ENCODE measurements around the gene CDC26. TPM values are rescaled to one million over a fixed set of nuclear protein-coding genes. Genes with fewer than 3 reads are reported as not detected.

Gene CDC26
- 35.3 and 37.1 TPM in 2 replicates for total RNA-seq
- long read RNA-seq, transcript CDC26-201 (4 exons, 872 nt): major isoform, 22 of 34 reads
- long read RNA-seq, partial matches to known transcripts: 2 of 34 reads
- long read RNA-seq, other reads (novel, unspliced or antisense): 10 of 34 reads

DNA sequence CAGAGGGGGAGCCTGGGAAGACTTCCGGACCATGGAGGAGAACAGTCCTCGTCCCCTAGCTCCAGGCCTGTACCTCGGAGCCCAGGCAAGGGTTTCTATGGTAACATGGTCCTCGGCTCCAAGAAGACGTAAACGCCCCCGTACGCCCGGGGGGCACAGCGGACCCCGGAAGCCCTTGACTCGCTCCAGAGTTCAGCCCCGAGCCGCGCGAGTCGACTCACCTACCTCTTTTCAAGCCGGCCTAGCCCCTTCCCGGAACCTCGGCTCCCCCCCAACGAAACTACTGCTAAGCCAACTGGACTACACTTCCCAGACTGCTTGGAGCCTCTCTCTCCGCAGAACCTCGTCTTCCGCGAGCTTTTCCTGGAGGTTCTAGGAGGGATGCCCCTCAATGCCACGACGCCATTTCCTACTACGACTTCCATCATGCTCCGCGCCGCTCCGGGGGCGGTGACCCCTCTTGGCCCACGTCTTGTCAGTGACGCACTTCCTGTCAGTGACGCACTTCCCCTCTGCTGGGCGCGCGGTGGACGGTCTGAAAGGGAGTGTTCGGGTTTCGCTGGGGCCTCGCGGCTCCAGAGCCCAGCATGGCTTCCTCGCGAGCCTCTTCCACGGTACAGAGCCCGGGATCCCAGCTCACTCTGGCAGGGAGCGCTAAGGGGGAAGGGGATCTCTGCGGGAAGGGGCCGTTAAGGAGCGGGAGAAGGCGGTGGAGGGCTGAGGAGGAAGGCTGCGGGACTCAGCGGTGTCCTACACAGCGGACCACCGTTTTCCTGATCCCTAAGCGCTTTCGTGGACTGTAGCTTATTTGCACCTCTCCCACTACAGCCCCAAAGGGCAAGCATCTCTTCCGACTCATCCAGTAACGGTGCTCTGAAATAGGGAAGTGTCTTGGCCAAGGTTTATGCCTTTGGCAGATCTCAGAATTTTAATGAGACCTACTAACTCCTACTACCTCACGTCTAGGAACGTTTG is at the start of gene CDC26, which contains the start of gene PRPF4:
TSS of gene CDC26 (minus strand) at position 416 of the 975 bp plus-strand sequence. CDS start 3,065 bp downstream, outside the sequence.
TSS of gene PRPF4 (plus strand) at position 502 of the 975 bp plus-strand sequence. CDS start at position 588, 86 bp downstream.
- peaks cover 7% of the 10 kb centered on the region for H3K4me1 Mint-ChIP-seq
- TF ChIP-seq, protein P1, sequence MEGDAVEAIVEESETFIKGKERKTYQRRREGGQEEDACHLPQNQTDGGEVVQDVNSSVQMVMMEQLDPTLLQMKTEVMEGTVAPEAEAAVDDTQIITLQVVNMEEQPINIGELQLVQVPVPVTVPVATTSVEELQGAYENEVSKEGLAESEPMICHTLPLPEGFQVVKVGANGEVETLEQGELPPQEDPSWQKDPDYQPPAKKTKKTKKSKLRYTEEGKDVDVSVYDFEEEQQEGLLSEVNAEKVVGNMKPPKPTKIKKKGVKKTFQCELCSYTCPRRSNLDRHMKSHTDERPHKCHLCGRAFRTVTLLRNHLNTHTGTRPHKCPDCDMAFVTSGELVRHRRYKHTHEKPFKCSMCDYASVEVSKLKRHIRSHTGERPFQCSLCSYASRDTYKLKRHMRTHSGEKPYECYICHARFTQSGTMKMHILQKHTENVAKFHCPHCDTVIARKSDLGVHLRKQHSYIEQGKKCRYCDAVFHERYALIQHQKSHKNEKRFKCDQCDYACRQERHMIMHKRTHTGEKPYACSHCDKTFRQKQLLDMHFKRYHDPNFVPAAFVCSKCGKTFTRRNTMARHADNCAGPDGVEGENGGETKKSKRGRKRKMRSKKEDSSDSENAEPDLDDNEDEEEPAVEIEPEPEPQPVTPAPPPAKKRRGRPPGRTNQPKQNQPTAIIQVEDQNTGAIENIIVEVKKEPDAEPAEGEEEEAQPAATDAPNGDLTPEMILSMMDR (conservative IDR thresholded peaks at IDR 0.05): no peak
- H3K9me3 Mint-ChIP-seq: no peaks in the 10 kb centered on the region
- peak; percentile 91 for DNase-seq (ENCODE audit: low read depth, low spot score)
- H3K4me3 Mint-ChIP-seq: no peak within 1 kb of the TSS
- H3K27ac Mint-ChIP-seq (ENCODE audit: unreplicated experiment): no peak within 1 kb of the TSS
- H3K36me3 Mint-ChIP-seq (ENCODE audit: low read depth): peaks cover 9% of the 10 kb centered on the region
- H3K27me3 Mint-ChIP-seq (ENCODE audit: low read depth): no peaks in the 10 kb centered on the region

DNA sequence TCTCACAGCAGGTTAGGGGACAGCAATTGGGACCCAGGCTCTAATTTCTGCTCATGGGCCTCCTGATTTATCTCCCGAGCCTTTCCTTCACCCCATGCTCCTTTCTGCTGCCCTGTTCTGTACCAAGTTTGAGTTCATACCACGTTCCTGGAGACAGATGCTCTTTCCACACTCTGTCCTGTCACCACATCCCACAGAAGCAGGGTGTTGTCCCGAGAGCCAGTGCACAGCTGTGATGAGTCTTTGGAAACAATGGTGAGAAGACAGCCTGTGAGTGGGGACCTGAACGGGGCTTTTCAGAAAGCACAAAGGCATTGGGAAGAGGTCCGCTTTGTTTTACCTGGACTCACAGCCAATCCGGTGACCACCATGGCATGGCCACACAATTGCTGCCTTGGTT is 47.3 kb upstream of the CDC26 start:
- no peak overlapping the region for H3K4me3 Mint-ChIP-seq
- no peaks in the 10 kb centered on the region for H3K9me3 Mint-ChIP-seq
- no peaks in the 10 kb centered on the region for H3K36me3 Mint-ChIP-seq (ENCODE audit: low read depth)
- TF ChIP-seq, protein P1 (conservative IDR thresholded peaks at IDR 0.05): no peak
- no peak overlapping the region for H3K27ac Mint-ChIP-seq (ENCODE audit: unreplicated experiment)
- no peak for DNase-seq (ENCODE audit: low read depth, low spot score)
- H3K4me1 Mint-ChIP-seq: no peaks in the 10 kb centered on the region
- H3K27me3 Mint-ChIP-seq (ENCODE audit: low read depth): no peaks in the 10 kb centered on the region

DNA sequence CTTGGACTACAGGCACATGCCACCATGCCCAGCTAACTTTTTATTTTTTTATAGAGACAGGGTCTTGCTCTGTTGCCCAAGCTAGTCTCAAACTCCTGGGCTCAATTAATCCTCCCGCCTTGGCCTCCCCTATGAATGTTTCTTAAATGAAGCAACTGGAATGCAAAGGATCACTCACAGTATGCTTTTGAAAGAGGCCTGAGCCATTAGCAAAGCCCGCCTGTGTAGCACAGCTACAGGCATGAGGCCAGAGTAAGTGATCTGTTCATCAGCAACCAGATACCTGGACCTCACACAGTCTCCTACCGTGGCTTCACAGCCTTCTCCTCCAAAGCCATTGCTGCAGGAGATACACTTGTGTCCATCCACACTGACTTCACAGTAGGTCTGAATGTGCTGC is 44.7 kb upstream of the CDC26 start:
- TF ChIP-seq, protein P1 (conservative IDR thresholded peaks at IDR 0.05): no peak
- no peak for DNase-seq (ENCODE audit: low read depth, low spot score)
- Mint-ChIP-seq H3K27me3 (ENCODE audit: low read depth) (no peaks in the 10 kb centered on the region), H3K4me1 (peaks cover 12% of the 10 kb centered on the region), H3K27ac (ENCODE audit: unreplicated experiment) (no peak overlapping the region), H3K9me3 (no peaks in the 10 kb centered on the region), H3K4me3 (no peak overlapping the region), H3K36me3 (ENCODE audit: low read depth) (no peaks in the 10 kb centered on the region)

DNA sequence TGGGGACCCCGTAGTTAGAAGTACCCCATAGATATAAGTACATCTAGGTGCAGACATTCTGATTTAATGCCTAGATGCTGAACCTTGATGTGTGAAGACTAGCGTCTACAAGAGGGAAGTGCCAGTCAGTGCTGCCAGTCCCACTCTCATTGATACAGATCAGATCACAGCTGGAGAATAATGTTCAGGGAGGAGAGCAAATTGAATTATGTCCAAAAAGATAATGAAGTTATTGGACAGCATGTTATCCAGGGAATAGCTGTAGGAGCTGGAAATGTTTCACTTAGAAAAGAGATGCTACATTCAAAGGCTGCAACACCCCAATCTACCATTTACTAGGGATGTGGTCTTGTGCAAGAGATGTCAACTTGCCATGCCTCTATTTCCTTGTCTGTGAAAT is 43.7 kb upstream of the CDC26 start:
- H3K4me3 Mint-ChIP-seq: no peak overlapping the region
- TF ChIP-seq, protein P1 (conservative IDR thresholded peaks at IDR 0.05): no peak
- no peak for DNase-seq (ENCODE audit: low read depth, low spot score)
- H3K36me3 Mint-ChIP-seq (ENCODE audit: low read depth): no peaks in the 10 kb centered on the region
- H3K27me3 Mint-ChIP-seq (ENCODE audit: low read depth): no peaks in the 10 kb centered on the region
- no peaks in the 10 kb centered on the region for H3K9me3 Mint-ChIP-seq
- no peak overlapping the region for H3K27ac Mint-ChIP-seq (ENCODE audit: unreplicated experiment)
- peaks cover 12% of the 10 kb centered on the region for H3K4me1 Mint-ChIP-seq

DNA sequence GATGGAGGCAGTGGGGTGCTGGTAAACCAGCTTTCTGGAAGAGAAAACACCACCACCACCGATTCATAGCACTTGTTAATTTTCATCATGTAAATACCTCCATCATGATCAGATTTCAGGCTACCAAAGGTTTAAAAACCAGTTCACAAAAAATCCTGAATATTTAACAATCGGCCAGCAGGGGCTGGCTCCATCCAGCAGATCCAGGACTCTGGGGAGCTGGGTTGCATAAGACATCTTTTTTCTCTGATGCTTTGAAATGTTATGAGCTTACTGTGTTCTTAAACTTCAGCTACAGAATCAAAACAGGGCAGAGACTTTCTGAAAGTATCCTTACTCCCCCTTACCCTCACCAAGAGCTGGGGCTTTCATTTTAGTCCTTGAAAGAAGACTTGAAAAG is 42.4 kb upstream of the CDC26 start:
- TF ChIP-seq, protein P1 (conservative IDR thresholded peaks at IDR 0.05): peak; percentile 33
- Mint-ChIP-seq H3K36me3 (ENCODE audit: low read depth) (no peaks in the 10 kb centered on the region), H3K4me1 (peaks cover 12% of the 10 kb centered on the region), H3K27me3 (ENCODE audit: low read depth) (no peaks in the 10 kb centered on the region), H3K9me3 (no peaks in the 10 kb centered on the region), H3K4me3 (no peak overlapping the region), H3K27ac (ENCODE audit: unreplicated experiment) (no peak overlapping the region)
- DNase-seq (ENCODE audit: low read depth, low spot score): no peak
